Measurements from ENCODE around the gene PRLR. TPM values are rescaled to one million over a fixed set of nuclear protein-coding genes. Genes with fewer than 3 reads are reported as not detected.

Gene PRLR
- total and polyA plus RNA-seq, 2 of the 8 experiments (the other 6 are each of a cell fraction or from before 2014, with no cell fraction given): 0.53 to 2.5 TPM

- H2BK120ac ChIP-seq (replicated peaks; ENCODE audit: low read depth, low read length): no peak overlapping the region
- H2AK5ac ChIP-seq (ENCODE audit: low read depth, low read length): no peak overlapping the region
- H3K4me1 ChIP-seq (replicated peaks in 1 of 4; ENCODE audit: control insufficient read depth in 3 of 4, insufficient read depth in 4 of 4, low read length in 3 of 4): 0 out of 7 replicates have a peak, but pooled peaks cover 0 to 3% (median 0%) of the 10 kb centered on the region in 4 experiments
- POLR2A ChIA-PET (ENCODE audit: partially characterized antibody): no interaction called here
- H3K9me3 ChIP-seq (ENCODE audit: insufficient read depth in 2 of 2, low read depth in 1 of 2, low read length in 1 of 2): no peaks in the 10 kb centered on the region
- no peak for DNase-seq (ENCODE audit: low read depth in 1 of 2, low spot score in 2 of 2)
- H3K18ac ChIP-seq (ENCODE audit: extremely low read depth, low read length): no peak overlapping the region
- no peak overlapping the region for H3K23ac ChIP-seq (ENCODE audit: insufficient read length)
- CTCF ChIA-PET (ENCODE audit: partially characterized antibody): no interaction called here
- H3K14ac ChIP-seq (ENCODE audit: insufficient read length): no peak overlapping the region
- no peak overlapping the region for H3K27ac ChIP-seq (ENCODE audit: low read depth, low read length)
- H4K5ac ChIP-seq (ENCODE audit: insufficient read length, low read depth, low read length): no peak overlapping the region
- H3K79me1 ChIP-seq (ENCODE audit: low read depth, low read length): no peaks in the 10 kb centered on the region
- H4K8ac ChIP-seq (ENCODE audit: extremely low read depth, insufficient read depth, low read length): no peak overlapping the region
- H3K4me3 ChIP-seq (ENCODE audit: extremely low read depth in 1 of 4, insufficient read depth in 2 of 4, low read depth in 3 of 4, low read length in 4 of 4): no peak overlapping the region
- H2BK15ac ChIP-seq (ENCODE audit: low read length): no peak overlapping the region
- no peak for TF ChIP-seq BACH1 (IDR thresholded peaks at IDR 0.05; ENCODE audit: low read length)
- TF ChIP-seq ATF2 (IDR thresholded peaks at IDR 0.05; ENCODE audit: low read length): no peak
- no peak overlapping the region for H3K4ac ChIP-seq (replicated peaks; ENCODE audit: insufficient read length, low read depth, low read length)
- no peak overlapping the region for H2BK5ac ChIP-seq (ENCODE audit: low read depth, low read length)
- no peaks in the 10 kb centered on the region for H3K36me3 ChIP-seq (ENCODE audit: control insufficient read depth in 2 of 4, insufficient read depth in 4 of 4, low read length in 3 of 4)
- no peak overlapping the region for H4K91ac ChIP-seq (replicated peaks; ENCODE audit: insufficient read length, low read length)
- no peaks in the 10 kb centered on the region for H3K79me2 ChIP-seq (ENCODE audit: control insufficient read depth in 1 of 2, insufficient read depth in 2 of 2, low read length in 2 of 2)
- H3K56ac ChIP-seq (replicated peaks; ENCODE audit: insufficient read length, low read depth, low read length): no peak overlapping the region
- no peak overlapping the region for H2AFZ ChIP-seq (ENCODE audit: low read length)
- no peaks in the 10 kb centered on the region for H3K23me2 ChIP-seq (ENCODE audit: low read depth, low read length)
- H2BK12ac ChIP-seq (ENCODE audit: low read depth, low read length): no peak overlapping the region
- H4K20me1 ChIP-seq (replicated peaks in 1 of 2; ENCODE audit: control insufficient read depth in 1 of 2, insufficient read depth in 2 of 2, low read length in 2 of 2): no peaks in the 10 kb centered on the region
- H3K4me2 ChIP-seq (ENCODE audit: insufficient read depth in 1 of 2, low read depth in 2 of 2, low read length in 2 of 2): no peak overlapping the region
- WGBS, 2 experiments (ENCODE audit: extremely low coverage in 1 of 2, insufficient coverage in 1 of 2, insufficient read length in 1 of 2, insufficient replicate concordance in 2 of 2, low coverage in 1 of 2, low lambda C conversion rate in 2 of 2, missing lambda C conversion rate in 1 of 2): 91% methylated on average over 3 of the region's 3 CpGs; no CpG with 5 or more reads in 1 of the 2 experiments
- H2BK20ac ChIP-seq (ENCODE audit: low read length): no peak overlapping the region
- H3K27me3 ChIP-seq (replicated peaks in 1 of 4; ENCODE audit: control insufficient read depth in 3 of 4, extremely low read depth in 1 of 4, insufficient read depth in 3 of 4, low read length in 3 of 4): peaks cover 0 to 1% (median 0%) of the 10 kb centered on the region in 4 experiments; a peak in 1 of 7 replicates
- no peak overlapping the region for H3K9ac ChIP-seq (replicated peaks in 1 of 4; ENCODE audit: extremely low read depth in 1 of 4, low read depth in 3 of 4, low read length in 3 of 4)
- FAIRE-seq: no peak
Observed at GRCh38 chr5:35050541-35051126, 179.7 kb downstream of the PRLR start.
